Skeletal muscle satellite cell (primary cell): Measurements from ENCODE around the gene FRMD4A.
"Not testable (repeated sequence)": the region's sequence is repeated elsewhere in the genome, so short reads cannot be mapped to it uniquely, and the experiment has no call there.

ENCODE experiments used
- H3K27me3 ChIP-seq: 2 replicates; pipeline ENCODE4 v1.7.0; 2013; ENCODE audit warnings: low read length; ENCODE audit not compliant: control insufficient read depth, insufficient read depth
- H3K36me3 ChIP-seq: 2 replicates; pipeline ENCODE4 v1.7.0; 2013; ENCODE audit warnings: mild to moderate bottlenecking, control low read depth, low read length; ENCODE audit not compliant: insufficient read depth
- H3K4me1 ChIP-seq: 2 replicates; pipeline ENCODE4 v1.7.0; 2013; ENCODE audit warnings: low read length; ENCODE audit not compliant: control insufficient read depth, insufficient read depth
- H3K4me2 ChIP-seq: 2 replicates; pipeline ENCODE4 v1.7.0; 2013; ENCODE audit warnings: mild to moderate bottlenecking, low read length
- H3K4me3 ChIP-seq: 2 replicates; pipeline ENCODE4 v1.7.0; 2013; ENCODE audit warnings: low read length
- H3K9ac ChIP-seq: 2 replicates; pipeline ENCODE4 v1.7.0; 2013; ENCODE audit warnings: mild to moderate bottlenecking, low read depth, low read length, moderate library complexity
- H3K9me3 ChIP-seq: replicated peaks from 2 replicates; pipeline ENCODE4 v1.7.0; 2013; ENCODE audit warnings: mild to moderate bottlenecking, control low read depth, low read length

FRMD4A gene

GRCh38 chr10:13837966-13838365 lies 492.8 kb downstream of the FRMD4A start:
- H3K36me3 ChIP-seq, result no peaks in the 10 kb centered on the region
- no peak overlapping the region for H3K4me3 ChIP-seq
- H3K4me1 ChIP-seq, result peaks cover 28% of the 10 kb centered on the region
- no peak overlapping the region for H3K9ac ChIP-seq
- no peak overlapping the region for H3K4me2 ChIP-seq
- no peaks in the 10 kb centered on the region for H3K9me3 ChIP-seq
- no peaks in the 10 kb centered on the region for H3K27me3 ChIP-seq

GRCh38 chr10:13834581-13835286 lies 496.0 kb downstream of the FRMD4A start:
- no peaks in the 10 kb centered on the region for H3K27me3 ChIP-seq
- H3K36me3 ChIP-seq, result no peaks in the 10 kb centered on the region
- peaks cover 21% of the 10 kb centered on the region for H3K4me1 ChIP-seq
- H3K9ac ChIP-seq, result no peak overlapping the region
- H3K4me3 ChIP-seq, result peak overlapping the region; percentile 18
- H3K9me3 ChIP-seq, result no peaks in the 10 kb centered on the region
- peak overlapping the region; percentile 56 for H3K4me2 ChIP-seq

- Histone ChIP-seq H3K4me3 (peak overlapping the region; percentile 37), H3K4me1 (peaks cover 19% of the 10 kb centered on the region), H3K27me3 (no peaks in the 10 kb centered on the region), H3K36me3 (no peaks in the 10 kb centered on the region), H3K9ac (peak overlapping the region; percentile 5), H3K4me2 (peak overlapping the region; percentile 54), H3K9me3 (no peaks in the 10 kb centered on the region)
These were observed 499.0 kb downstream of the FRMD4A start for GRCh38 chr10:13831711-13832141.

- H3K27me3 ChIP-seq, result no peaks in the 10 kb centered on the region
- H3K9ac ChIP-seq, result no peak overlapping the region
- H3K4me2 ChIP-seq, result no peak overlapping the region
- no peaks in the 10 kb centered on the region for H3K36me3 ChIP-seq
- H3K4me1 ChIP-seq, result peaks cover 18% of the 10 kb centered on the region
- no peak overlapping the region for H3K4me3 ChIP-seq
- H3K9me3 ChIP-seq, result no peaks in the 10 kb centered on the region
These were observed 500.3 kb downstream of the FRMD4A start for GRCh38 chr10:13830385-13830784.

GRCh38 chr10:13829790-13830189 lies 500.9 kb downstream of the FRMD4A start:
- Histone ChIP-seq H3K4me2 (no peak overlapping the region), H3K4me1 (peaks cover 12% of the 10 kb centered on the region), H3K9ac (no peak overlapping the region), H3K4me3 (no peak overlapping the region), H3K9me3 (no peaks in the 10 kb centered on the region), H3K27me3 (no peaks in the 10 kb centered on the region), H3K36me3 (no peaks in the 10 kb centered on the region)

- not testable (repeated sequence) for H3K4me3 ChIP-seq
- peaks cover 19% of the 10 kb centered on the region for H3K4me1 ChIP-seq
These were observed 502.4 kb downstream of the FRMD4A start for GRCh38 chr10:13828284-13828683.

GRCh38 chr10:13827076-13827797 lies 503.5 kb downstream of the FRMD4A start:
- no peaks in the 10 kb centered on the region for H3K27me3 ChIP-seq
- no peaks in the 10 kb centered on the region for H3K36me3 ChIP-seq
- H3K4me1 ChIP-seq, result peaks cover 19% of the 10 kb centered on the region
- H3K4me2 ChIP-seq, result peak overlapping the region; percentile 73
- no peaks in the 10 kb centered on the region for H3K9me3 ChIP-seq
- no peak overlapping the region for H3K4me3 ChIP-seq
- H3K9ac ChIP-seq, result peak overlapping the region; percentile 6

More at GRCh38 chr10:13828284-13828683, 502.4 kb downstream of the FRMD4A start:
- not testable (repeated sequence) for H3K27me3 ChIP-seq, H3K9ac ChIP-seq, H3K9me3 ChIP-seq, H3K4me2 ChIP-seq, H3K36me3 ChIP-seq

- H3K4me3 ChIP-seq, result no peak overlapping the region
- no peaks in the 10 kb centered on the region for H3K27me3 ChIP-seq
- peaks cover 19% of the 10 kb centered on the region for H3K4me1 ChIP-seq
- no peaks in the 10 kb centered on the region for H3K9me3 ChIP-seq
- H3K36me3 ChIP-seq, result no peaks in the 10 kb centered on the region
- H3K4me2 ChIP-seq, result peak overlapping the region; percentile 6
- H3K9ac ChIP-seq, result no peak overlapping the region
These were observed 506.9 kb downstream of the FRMD4A start for GRCh38 chr10:13823709-13824405.

GRCh38 chr10:13823096-13823708 lies 507.5 kb downstream of the FRMD4A start:
- Histone ChIP-seq H3K9me3 (no peaks in the 10 kb centered on the region), H3K27me3 (no peaks in the 10 kb centered on the region), H3K4me3 (no peak overlapping the region), H3K36me3 (no peaks in the 10 kb centered on the region), H3K9ac (no peak overlapping the region), H3K4me1 (peaks cover 19% of the 10 kb centered on the region), H3K4me2 (peak overlapping the region; percentile 6)

- peaks cover 16% of the 10 kb centered on the region for H3K4me1 ChIP-seq
- H3K36me3 ChIP-seq, result no peaks in the 10 kb centered on the region
- H3K4me2 ChIP-seq, result no peak overlapping the region
- H3K27me3 ChIP-seq, result no peaks in the 10 kb centered on the region
- H3K9ac ChIP-seq, result no peak overlapping the region
- H3K4me3 ChIP-seq, result no peak overlapping the region
- H3K9me3 ChIP-seq, result no peaks in the 10 kb centered on the region
These were observed 508.2 kb downstream of the FRMD4A start for GRCh38 chr10:13822490-13822889.

- Histone ChIP-seq H3K9me3 (no peaks in the 10 kb centered on the region), H3K4me3 (no peak overlapping the region), H3K9ac (no peak overlapping the region), H3K27me3 (no peaks in the 10 kb centered on the region), H3K4me2 (no peak overlapping the region), H3K4me1 (peaks cover 17% of the 10 kb centered on the region), H3K36me3 (no peaks in the 10 kb centered on the region)
These were observed 509.8 kb downstream of the FRMD4A start for GRCh38 chr10:13820964-13821337.
